Retinal pigment epithelial cell (primary cell): ENCODE measurements around the gene XPR1.

ENCODE experiments used
- DNase-seq: peaks from one replicate; pipeline ENCODE4 v3.0.0-alpha.2; 2010; ENCODE audit warnings: low read depth
- H3K4me3 ChIP-seq: 2 replicates; pipeline ENCODE4 v1.5.1; 2011; ENCODE audit warnings: mild to moderate bottlenecking, low read length, control low read depth, moderate library complexity
- CTCF ChIP-seq: conservative IDR thresholded peaks from 2 replicates; pipeline ENCODE4 v1.5.1; 2011; ENCODE audit warnings: low read depth, low read length, control low read depth, inconsistent platforms

XPR1 gene

GRCh38 chr1:180594723-180595122 is 37.1 kb upstream of the XPR1 start:
- DNase-seq, result no peak
- no peak for TF ChIP-seq CTCF
- no peak overlapping the region for H3K4me3 ChIP-seq

DNA sequence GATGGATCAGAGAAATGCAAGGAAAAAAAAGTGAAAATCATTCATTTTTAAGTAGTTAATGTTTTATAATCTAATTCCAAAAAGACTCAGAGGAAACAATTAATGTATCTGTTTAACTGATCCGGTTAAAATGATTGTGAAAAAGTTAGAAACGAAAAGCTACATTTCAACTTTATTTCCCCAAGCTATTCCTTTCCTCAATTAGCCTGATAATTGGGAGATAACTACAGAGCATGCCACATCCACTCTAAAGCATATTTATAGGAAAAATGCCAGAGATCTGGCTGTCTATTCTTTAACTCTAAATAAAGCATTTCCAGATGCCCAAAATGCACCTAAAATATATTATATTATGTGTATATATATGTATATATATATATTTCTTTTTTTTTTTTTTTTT is 35.9 kb upstream of the XPR1 start:
- no peak overlapping the region for H3K4me3 ChIP-seq
- DNase-seq, result no peak
- TF ChIP-seq CTCF, result no peak

GRCh38 chr1:180597520-180597919 is 34.3 kb upstream of the XPR1 start:
- no peak for TF ChIP-seq CTCF
- H3K4me3 ChIP-seq, result no peak overlapping the region
- no peak for DNase-seq

GRCh38 chr1:180598333-180598974 is 33.4 kb upstream of the XPR1 start:
- DNase-seq, result no peak
- H3K4me3 ChIP-seq, result no peak overlapping the region

GRCh38 chr1:180600343-180600742 is 31.5 kb upstream of the XPR1 start:
- DNase-seq, result no peak

More at GRCh38 chr1:180598333-180598974, 33.4 kb upstream of the XPR1 start:
- TF ChIP-seq CTCF, result no peak

GRCh38 chr1:180601512-180601911 is 30.3 kb upstream of the XPR1 start:
- TF ChIP-seq CTCF, result no peak
- no peak for DNase-seq
- no peak overlapping the region for H3K4me3 ChIP-seq

More at GRCh38 chr1:180600343-180600742, 31.5 kb upstream of the XPR1 start:
- no peak for TF ChIP-seq CTCF
- no peak overlapping the region for H3K4me3 ChIP-seq

- DNase-seq, result no peak
- no peak for TF ChIP-seq CTCF
- H3K4me3 ChIP-seq, result no peak overlapping the region
Measured at GRCh38 chr1:180603223-180603849, 28.5 kb upstream of the XPR1 start.
